GM18868 (cell line): ENCODE data around the gene ADAMTS8.

Source experiments
- ATAC-seq: cut with Tn5 transposase; IDR thresholded peaks from one replicate; pipeline ENCODE4 v1.9.1; 2021; ENCODE audit warnings: mild to moderate bottlenecking, moderate library complexity; ENCODE audit not compliant: unreplicated experiment

The ADAMTS8 gene

GRCh38 chr11:130402570-130402969 is 25.8 kb downstream of the ADAMTS8 start:
- ATAC-seq = no peak

GRCh38 chr11:130400781-130401483 is 27.5 kb downstream of the ADAMTS8 start:
- ATAC-seq = no peak

GRCh38 chr11:130399196-130399595 is 29.2 kb downstream of the ADAMTS8 start:
- ATAC-seq = no peak

GRCh38 chr11:130397780-130398179 is 30.6 kb downstream of the ADAMTS8 start:
- no peak for ATAC-seq

- no peak for ATAC-seq
Measured at GRCh38 chr11:130396965-130397364, 31.4 kb downstream of the ADAMTS8 start.

GRCh38 chr11:130394615-130395014 is 33.8 kb downstream of the ADAMTS8 start:
- no peak for ATAC-seq

GRCh38 chr11:130391711-130392110 is 36.7 kb downstream of the ADAMTS8 start:
- no peak for ATAC-seq

- ATAC-seq = no peak
Measured at GRCh38 chr11:130390071-130390758, 38.2 kb downstream of the ADAMTS8 start.

GRCh38 chr11:130389335-130389935 is 39.0 kb downstream of the ADAMTS8 start:
- no peak for ATAC-seq

- no peak for ATAC-seq
Measured at GRCh38 chr11:130388607-130389205, 39.7 kb downstream of the ADAMTS8 start.

GRCh38 chr11:130386056-130386455 is 42.4 kb downstream of the ADAMTS8 start:
- no peak for ATAC-seq

GRCh38 chr11:130383344-130384211 is 44.8 kb downstream of the ADAMTS8 start:
- ATAC-seq = no peak

- no peak for ATAC-seq
Measured at GRCh38 chr11:130381317-130381716, 47.1 kb downstream of the ADAMTS8 start.

- ATAC-seq = no peak
Measured at GRCh38 chr11:130380778-130381177, 47.6 kb downstream of the ADAMTS8 start.

GRCh38 chr11:130379276-130379675 is 49.1 kb downstream of the ADAMTS8 start:
- ATAC-seq = no peak

- ATAC-seq = no peak
Measured at GRCh38 chr11:130370845-130371590, 57.4 kb downstream of the ADAMTS8 start.

- no peak for ATAC-seq
Measured at GRCh38 chr11:130369713-130370112, 58.7 kb downstream of the ADAMTS8 start.

GRCh38 chr11:130369141-130369691 is 59.2 kb downstream of the ADAMTS8 start:
- no peak for ATAC-seq

- no peak for ATAC-seq
Measured at GRCh38 chr11:130359419-130359818, 69.0 kb downstream of the ADAMTS8 start.

GRCh38 chr11:130358398-130358797 is 70.0 kb downstream of the ADAMTS8 start:
- ATAC-seq = no peak
